ENCODE results near the gene DIDO1. TPM values are rescaled to one million over a fixed set of nuclear protein-coding genes. Genes with fewer than 3 reads are reported as not detected.

The DIDO1 gene
- total and polyA plus RNA-seq, 2 of the 13 experiments (the other 11 are each of a cell fraction or from before 2014, with no cell fraction given), result 75.0 to 75.1 TPM

- TF ChIP-seq BCL3 (CRISPR knock-in tag; IDR thresholded peaks at IDR 0.05), result peak; percentile 99
- peak; percentile 96 for TF ChIP-seq NFKBIZ (CRISPR knock-in tag; IDR thresholded peaks at IDR 0.05)
- no peak for TF ChIP-seq DMTF1 (CRISPR knock-in tag; IDR thresholded peaks at IDR 0.05)
- TF ChIP-seq ZNF205 (CRISPR knock-in tag; IDR thresholded peaks at IDR 0.05), result peak; percentile 92
- 0 out of 2 replicates have a peak, but pooled peaks have one; percentile 66 for TF ChIP-seq TMF1 (CRISPR knock-in tag; IDR thresholded peaks at IDR 0.05; ENCODE audit: low read depth)
- peak; percentile 97 for TF ChIP-seq BORCS8-MEF2B (CRISPR knock-in tag; IDR thresholded peaks at IDR 0.05)
- TF ChIP-seq ZNF512B (CRISPR knock-in tag; IDR thresholded peaks at IDR 0.05; ENCODE audit: borderline replicate concordance), result peak; percentile 81
- TF ChIP-seq ZNF7 (CRISPR knock-in tag; IDR thresholded peaks at IDR 0.05), result peak; percentile 33; the same call in 1 of the 2 replicates
- TF ChIP-seq ESRRA (CRISPR knock-in tag; IDR thresholded peaks at IDR 0.05; ENCODE audit: low read depth), result peak; percentile 84; the same call in 1 of the 2 replicates
- TF ChIP-seq NRL (CRISPR knock-in tag; IDR thresholded peaks at IDR 0.05; ENCODE audit: borderline replicate concordance), result peak; percentile 95
- TF ChIP-seq FOXP1 (IDR thresholded peaks at IDR 0.05), result no peak
- TF ChIP-seq FOXP1 (CRISPR knock-in tag; IDR thresholded peaks at IDR 0.05), result peak; percentile 54
- peak; percentile 76; the same call in 1 of the 2 replicates for TF ChIP-seq E2F1 (CRISPR knock-in tag; IDR thresholded peaks at IDR 0.05)
- peak; percentile 65; the same call in 1 of the 2 replicates for TF ChIP-seq MED13 (CRISPR knock-in tag; IDR thresholded peaks at IDR 0.05)
- no peak; the same call in 1 of the 2 replicates for TF ChIP-seq ZNF562 (CRISPR knock-in tag; IDR thresholded peaks at IDR 0.05; ENCODE audit: borderline replicate concordance)
- no peak for TF ChIP-seq ZUFSP (CRISPR knock-in tag; IDR thresholded peaks at IDR 0.05; ENCODE audit: borderline replicate concordance)
- TF ChIP-seq ZIK1 (CRISPR knock-in tag; IDR thresholded peaks at IDR 0.05; ENCODE audit: borderline replicate concordance, low read depth), result 0 out of 2 replicates have a peak, but pooled peaks have one; percentile 71
- TF ChIP-seq CENPX (CRISPR knock-in tag; IDR thresholded peaks at IDR 0.05), result no peak
Measured at GRCh38 chr20:62861726-62862336, 64.5 kb downstream of the DIDO1 start, which contains the start of gene TCFL5 (continued).

All from HepG2 (cell line).